Lower lobe of right lung (tissue), 2 donors: Measurements from ENCODE around the gene EFCAB11. TPM values are rescaled to one million over a fixed set of nuclear protein-coding genes. Genes with fewer than 3 reads are reported as not detected.

Experiments
- ATAC-seq, 2 donors: fragments of 200-7000 bp; cut with Tn5 transposase; one replicate each; pipeline ENCODE4 v1.9.1; 2020 to 2022; ENCODE audit warnings: mild to moderate bottlenecking in 2 of 2, moderate library complexity in 2 of 2
- DNase-seq: peaks from one replicate; pipeline ENCODE4 v3.0.0-alpha.2; 2020
- H3K27ac ChIP-seq: fragments of 200-600 bp; one replicate; pipeline ENCODE4 v1.8.0; 2022
- H3K27me3 ChIP-seq: fragments of 200-600 bp; one replicate; pipeline ENCODE4 v1.8.0; 2022; ENCODE audit warnings: low read depth
- H3K36me3 ChIP-seq: fragments of 200-600 bp; one replicate; pipeline ENCODE4 v1.8.0; 2022; ENCODE audit warnings: mild to moderate bottlenecking
- H3K4me1 ChIP-seq: fragments of 200-600 bp; one replicate; pipeline ENCODE4 v1.8.0; 2022
- H3K4me3 ChIP-seq: fragments of 200-600 bp; one replicate; pipeline ENCODE4 v1.8.0; 2022; ENCODE audit warnings: mild to moderate bottlenecking
- H3K9me3 ChIP-seq: fragments of 200-600 bp; one replicate; pipeline ENCODE4 v1.8.0; 2022
- CTCF ChIP-seq: fragments of 200-600 bp; IDR thresholded peaks from one replicate; pipeline ENCODE4 v1.8.0; 2022; ENCODE audit warnings: antibody characterized with exemption, mild to moderate bottlenecking
- intact Hi-C: fragments of 100-400 bp; cut with DNase I; formaldehyde crosslinking; loops from one replicate; pipeline ENCODE4 v1.11.0; 2022
- total RNA-seq: library from RNA; stranded (reverse); fragmentation: NEBNext Ultra II Directional; extraction: Animal tissue kit (Norgen Biotek cat#: 25700); gene quantifications from one replicate; pipeline ENCODE4 v1.2.1, GENCODE V29; 2021
- donor health status: DM: no; HTN: yes; CAD: no; lungs with severe emphysema.

EFCAB11 gene
- total RNA-seq, 1 donor from 2014 or later: 5.8 TPM

DNA sequence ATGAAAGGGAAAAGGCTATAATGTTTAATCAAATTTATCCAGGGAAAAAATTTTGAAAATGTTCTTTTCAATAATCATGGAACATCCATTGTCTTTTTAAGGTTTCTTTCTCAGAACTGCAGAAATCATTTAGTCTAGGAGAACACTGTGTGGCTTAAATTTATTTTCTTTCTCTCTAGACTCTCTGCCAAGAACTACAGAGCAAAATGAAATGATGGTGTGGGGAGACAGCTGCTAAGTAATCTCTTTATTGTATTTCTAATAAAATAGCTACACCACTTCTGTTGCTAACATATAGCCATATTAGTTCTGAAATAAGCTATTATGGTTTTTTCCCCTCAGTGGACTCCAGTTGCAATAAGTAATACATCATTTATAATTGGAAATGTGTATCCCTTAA lies 120.9 kb downstream of the EFCAB11 start:
- no peak for ATAC-seq
- no peaks in the 10 kb centered on the region for H3K9me3 ChIP-seq
- no peaks in the 10 kb centered on the region for H3K36me3 ChIP-seq
- no peaks in the 10 kb centered on the region for H3K27me3 ChIP-seq
- no peak for TF ChIP-seq CTCF
- intact Hi-C loops: no loop called here
- no peak for DNase-seq
- no peak overlapping the region for H3K27ac ChIP-seq
- H3K4me1 ChIP-seq: no peaks in the 10 kb centered on the region
- no peak overlapping the region for H3K4me3 ChIP-seq

GRCh38 chr14:89833120-89833532 lies 121.4 kb downstream of the EFCAB11 start:
- intact Hi-C loops: no loop called here
- no peak for DNase-seq
- ATAC-seq: no peak

DNA sequence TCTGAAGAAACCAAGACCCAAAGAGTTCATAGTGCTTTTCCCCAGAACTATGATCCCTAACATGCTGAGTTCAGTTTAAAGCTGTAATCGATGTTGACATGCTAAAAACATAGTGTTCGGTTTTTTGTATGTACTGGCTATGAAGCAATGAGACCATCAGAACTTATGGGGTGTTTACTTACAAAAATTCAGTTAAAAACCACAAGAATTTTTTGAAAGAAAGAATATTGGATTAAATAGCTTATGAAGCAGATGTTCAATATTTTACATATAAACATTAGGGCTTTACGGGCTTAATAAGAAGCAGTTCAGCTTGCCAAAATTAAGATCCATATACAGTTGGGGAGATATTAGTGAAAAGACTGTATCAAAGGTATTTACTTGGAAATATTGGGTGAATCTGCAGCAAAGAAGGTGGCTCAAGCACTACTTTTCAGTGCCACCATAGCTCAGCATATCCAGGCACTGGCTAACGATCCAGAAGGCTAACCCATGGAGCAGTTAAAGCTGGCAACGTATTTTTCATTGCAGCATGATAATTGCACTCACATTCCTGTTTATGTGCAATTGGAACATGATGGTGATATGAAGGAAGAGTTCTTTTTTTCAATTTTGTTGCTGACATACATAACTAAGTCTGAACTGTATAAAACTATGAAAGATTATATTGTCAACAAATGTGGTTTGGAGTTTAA lies 125.9 kb downstream of the EFCAB11 start:
- Histone ChIP-seq H3K27ac (no peak overlapping the region), H3K4me3 (no peak overlapping the region), H3K36me3 (no peaks in the 10 kb centered on the region), H3K9me3 (peaks cover 3% of the 10 kb centered on the region), H3K4me1 (no peaks in the 10 kb centered on the region), H3K27me3 (no peaks in the 10 kb centered on the region)
- no peak for TF ChIP-seq CTCF
- ATAC-seq: no peak
- intact Hi-C loops: no loop called here
- no peak for DNase-seq

More at GRCh38 chr14:89833120-89833532, 121.4 kb downstream of the EFCAB11 start:
- no peaks in the 10 kb centered on the region for H3K9me3 ChIP-seq
- no peaks in the 10 kb centered on the region for H3K4me1 ChIP-seq
- no peaks in the 10 kb centered on the region for H3K27me3 ChIP-seq
- TF ChIP-seq CTCF: no peak
- H3K36me3 ChIP-seq: no peaks in the 10 kb centered on the region
- no peak overlapping the region for H3K27ac ChIP-seq
- no peak overlapping the region for H3K4me3 ChIP-seq

DNA sequence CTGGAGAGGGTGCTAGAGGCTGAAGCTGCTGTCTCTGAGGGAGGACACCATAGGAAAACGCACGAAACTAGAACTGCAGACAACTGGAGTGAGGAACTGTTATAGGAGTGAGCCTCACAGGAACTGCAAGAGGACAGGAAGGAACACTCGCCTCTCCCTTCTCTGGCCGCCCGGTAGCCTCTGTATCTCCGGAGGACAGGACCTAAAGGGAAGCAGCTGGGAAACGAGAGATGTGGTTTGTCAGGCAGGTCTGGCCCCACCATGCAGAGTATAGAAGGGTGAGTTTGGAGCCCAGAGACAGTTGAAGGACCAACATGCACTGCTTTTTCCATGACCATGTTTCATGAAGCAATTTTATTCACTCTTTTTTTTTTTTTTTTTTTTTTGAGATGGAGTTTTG lies 127.3 kb downstream of the EFCAB11 start:
- ATAC-seq: no peak
- H3K4me3 ChIP-seq: no peak overlapping the region
- intact Hi-C loops: no loop called here
- H3K4me1 ChIP-seq: no peaks in the 10 kb centered on the region
- DNase-seq: no peak
- peaks cover 3% of the 10 kb centered on the region for H3K9me3 ChIP-seq
- H3K27ac ChIP-seq: no peak overlapping the region
- no peak for TF ChIP-seq CTCF
- H3K27me3 ChIP-seq: no peaks in the 10 kb centered on the region
- H3K36me3 ChIP-seq: no peaks in the 10 kb centered on the region

GRCh38 chr14:89826596-89826995 lies 127.9 kb downstream of the EFCAB11 start:
- intact Hi-C loops: no loop called here
- Histone ChIP-seq H3K36me3 (no peaks in the 10 kb centered on the region), H3K4me1 (no peaks in the 10 kb centered on the region)

More at GRCh38 chr14:89826596-89826995, 127.9 kb downstream of the EFCAB11 start:
- Histone ChIP-seq H3K27ac (no peak overlapping the region), H3K9me3 (peaks cover 3% of the 10 kb centered on the region), H3K27me3 (no peaks in the 10 kb centered on the region), H3K4me3 (no peak overlapping the region)
- no peak for ATAC-seq
- no peak for TF ChIP-seq CTCF
- DNase-seq: no peak
